Hepatocyte (in vitro differentiated cells): ENCODE data around the gene CKS1B.

Source experiments
- EZH2 ChIP-seq: fragments of 200-600 bp; sonication (generic); IDR thresholded peaks from 2 replicates; pipeline ENCODE4 v1.6.1; 2016; ENCODE audit warnings: antibody characterized with exemption, mild to moderate bottlenecking, borderline replicate concordance
- EZH2phosphoT487 ChIP-seq: fragments of 200-600 bp; sonication (generic); IDR thresholded peaks from one replicate; pipeline ENCODE4 v1.6.1; 2018; ENCODE audit warnings: antibody characterized with exemption, mild to moderate bottlenecking, low read depth, moderate library complexity; ENCODE audit not compliant: unreplicated experiment, severe bottlenecking
- TF ChIP-seq, protein P1 (sequence below): fragments of 200-600 bp; sonication (generic); IDR thresholded peaks from 2 replicates; pipeline ENCODE4 v1.5.1; 2016; ENCODE audit warnings: antibody characterized with exemption, mild to moderate bottlenecking; ENCODE audit not compliant: poor library complexity

DNA sequence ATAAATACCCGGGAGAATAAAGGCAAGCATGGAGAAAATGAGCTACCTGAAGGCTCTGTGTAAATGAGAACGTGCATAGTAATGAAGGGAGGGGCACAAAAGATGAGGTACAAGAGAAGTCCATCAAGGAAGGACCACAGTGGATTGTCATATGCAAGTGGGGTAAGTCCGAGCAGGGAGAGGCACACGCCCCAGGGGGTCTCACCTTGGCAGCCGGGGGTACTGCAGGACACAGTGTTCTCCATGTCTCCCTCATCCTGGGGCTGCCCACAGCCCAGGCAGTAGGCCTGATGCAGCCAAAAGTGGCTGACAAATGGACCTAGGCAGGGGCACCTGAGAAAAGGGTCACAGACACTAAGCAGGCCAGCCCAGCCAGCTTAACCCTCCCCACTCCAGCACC is 49.1 kb downstream of the CKS1B start:
- TF ChIP-seq, protein P1, sequence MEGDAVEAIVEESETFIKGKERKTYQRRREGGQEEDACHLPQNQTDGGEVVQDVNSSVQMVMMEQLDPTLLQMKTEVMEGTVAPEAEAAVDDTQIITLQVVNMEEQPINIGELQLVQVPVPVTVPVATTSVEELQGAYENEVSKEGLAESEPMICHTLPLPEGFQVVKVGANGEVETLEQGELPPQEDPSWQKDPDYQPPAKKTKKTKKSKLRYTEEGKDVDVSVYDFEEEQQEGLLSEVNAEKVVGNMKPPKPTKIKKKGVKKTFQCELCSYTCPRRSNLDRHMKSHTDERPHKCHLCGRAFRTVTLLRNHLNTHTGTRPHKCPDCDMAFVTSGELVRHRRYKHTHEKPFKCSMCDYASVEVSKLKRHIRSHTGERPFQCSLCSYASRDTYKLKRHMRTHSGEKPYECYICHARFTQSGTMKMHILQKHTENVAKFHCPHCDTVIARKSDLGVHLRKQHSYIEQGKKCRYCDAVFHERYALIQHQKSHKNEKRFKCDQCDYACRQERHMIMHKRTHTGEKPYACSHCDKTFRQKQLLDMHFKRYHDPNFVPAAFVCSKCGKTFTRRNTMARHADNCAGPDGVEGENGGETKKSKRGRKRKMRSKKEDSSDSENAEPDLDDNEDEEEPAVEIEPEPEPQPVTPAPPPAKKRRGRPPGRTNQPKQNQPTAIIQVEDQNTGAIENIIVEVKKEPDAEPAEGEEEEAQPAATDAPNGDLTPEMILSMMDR: no peak
- TF ChIP-seq EZH2 (no peak), EZH2phosphoT487 (no peak)
